Lung (tissue), 12 donors: Measurements from ENCODE around the gene WDR20. TPM values are rescaled to one million over a fixed set of nuclear protein-coding genes. Genes with fewer than 3 reads are reported as not detected.

ENCODE experiments used
- ATAC-seq: fragments of 200-7000 bp; cut with Tn5 transposase; one replicate; pipeline ENCODE4 v1.9.1; 2020; ENCODE audit warnings: moderate number of reproducible peaks; ENCODE audit not compliant: insufficient read depth, low FRiP score
- DNase-seq, 3 donors: peaks; one replicate each; pipeline ENCODE4 v3.0.0-alpha.2; 2013 to 2017
- H3K27ac ChIP-seq, 2 donors: one replicate each; pipeline ENCODE4 v1.5.1; 2013; ENCODE audit warnings: mild to moderate bottlenecking in 2 of 2, moderate library complexity in 2 of 2, control low read depth in 1 of 2, inconsistent platforms in 1 of 2, low read depth in 1 of 2, low read length in 1 of 2
- H3K27me3 ChIP-seq, 3 donors: one replicate each; pipeline ENCODE4 v1.5.1; 2013; ENCODE audit warnings: low read length in 2 of 3; ENCODE audit not compliant: control insufficient read depth in 3 of 3, insufficient read depth in 3 of 3
- H3K36me3 ChIP-seq, 4 donors: one replicate each; pipeline ENCODE4 v1.5.1; 2013; ENCODE audit warnings: low read length in 4 of 4, mild to moderate bottlenecking in 1 of 4, moderate library complexity in 1 of 4; ENCODE audit not compliant: control insufficient read depth in 4 of 4, insufficient read depth in 4 of 4
- H3K4me1 ChIP-seq, 5 donors: one replicate each; pipeline ENCODE4 v1.5.1; 2013; ENCODE audit warnings: low read length in 5 of 5, mild to moderate bottlenecking in 2 of 5, moderate library complexity in 1 of 5; ENCODE audit not compliant: control insufficient read depth in 5 of 5, insufficient read depth in 5 of 5
- H3K4me3 ChIP-seq: one replicate; pipeline ENCODE4 v1.5.1; 2013; ENCODE audit warnings: mild to moderate bottlenecking, control low read depth, moderate library complexity
- H3K9ac ChIP-seq, 2 donors: one replicate each; pipeline ENCODE4 v1.5.1; 2013; ENCODE audit warnings: low read length in 2 of 2, control low read depth in 1 of 2; ENCODE audit not compliant: insufficient read depth in 1 of 2
- H3K9me3 ChIP-seq, 4 donors: one replicate each; pipeline ENCODE4 v1.5.1; 2013; ENCODE audit warnings: low read length in 3 of 4, mild to moderate bottlenecking in 1 of 4, moderate library complexity in 1 of 4; ENCODE audit not compliant: control insufficient read depth in 4 of 4, insufficient read depth in 3 of 4
- CTCF ChIP-seq: IDR thresholded peaks from 2 replicates; pipeline ENCODE4 v1.5.1; 2012; ENCODE audit warnings: mild to moderate bottlenecking; ENCODE audit errors: control extremely low read depth, extremely low read depth
- WGBS, 2 donors: extraction: QIAGEN DNeasy Blood & Tissue Kit; methylation state at CpG; one replicate each; pipeline ENCODE4 v1.1.7; 2013; 5-methylcytosine and 5-hydroxymethylcytosine counted together
- polyA plus RNA-seq, 2 donors: library from polyadenylated mRNA; stranded (reverse); fragments of 200-250 nt; gene quantifications; one replicate each; pipeline ENCODE4 v1.2.1, GENCODE V29; 2013
- total RNA-seq, 2 donors: library from RNA; depleted of rRNA in 1 of 2; stranded (reverse); fragments of >200 nt in 1 of 2; gene quantifications; one replicate each; pipeline ENCODE4 v1.2.1, GENCODE V29; 2014 to 2021
- donor health status: control.
- donor health status: control.
- donor health status: Bipolar disorder and iron deficiency.
- donor health status: healthy.
- donor health status: DM: yes; HTN: yes; CAD: no.

The WDR20 gene
- total and polyA plus RNA-seq, 4 donors: 10.3 to 30.7 (median 19.7) TPM

DNA sequence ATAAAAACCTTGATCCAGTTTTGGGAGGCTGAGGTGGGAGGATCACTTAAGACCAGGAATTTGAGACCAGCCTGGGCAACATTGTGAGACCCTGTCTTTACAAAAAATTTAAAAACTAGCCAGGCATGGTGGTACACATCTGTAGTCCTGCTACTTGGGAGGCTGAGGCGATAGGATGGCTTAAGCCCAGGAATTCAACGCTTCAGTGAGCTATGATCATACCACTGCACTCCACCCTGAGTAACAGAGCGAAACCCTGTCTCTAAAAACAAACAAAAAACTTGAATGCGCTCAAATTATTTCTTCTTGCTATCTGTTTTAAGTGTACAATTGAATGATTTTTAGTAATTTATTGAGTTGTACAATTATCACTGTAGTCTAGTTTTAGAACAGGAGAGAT lies 20.1 kb downstream of the WDR20 start:
- DNase-seq (no peak), ATAC-seq (no peak)
- no peak overlapping the region for H3K9ac ChIP-seq
- no peak overlapping the region for H3K27ac ChIP-seq
- H3K9me3 ChIP-seq: no peaks in the 10 kb centered on the region
- H3K36me3 ChIP-seq: peaks cover 0 to 3% (median 0%) of the 10 kb centered on the region in 4 donors
- no peak for TF ChIP-seq CTCF
- H3K4me3 ChIP-seq: no peak overlapping the region
- no peaks in the 10 kb centered on the region for H3K27me3 ChIP-seq
- 84 to 99% methylated on average over 4 of the region's 4 CpGs for WGBS, 2 donors
- peaks cover 0 to 12% (median 0%) of the 10 kb centered on the region in 5 donors for H3K4me1 ChIP-seq

GRCh38 chr14:102162487-102162886 lies 22.8 kb downstream of the WDR20 start:
- no peak overlapping the region for H3K9ac ChIP-seq
- ATAC-seq: no peak
- no peaks in the 10 kb centered on the region for H3K9me3 ChIP-seq
- 97 to 98% methylated on average over 4 of the region's 4 CpGs for WGBS, 2 donors
- H3K27me3 ChIP-seq: no peaks in the 10 kb centered on the region
- no peak overlapping the region for H3K27ac ChIP-seq
- DNase-seq: no peak
- TF ChIP-seq CTCF: no peak
- H3K4me1 ChIP-seq: peaks cover 0 to 12% (median 0%) of the 10 kb centered on the region in 5 donors
- no peak overlapping the region for H3K4me3 ChIP-seq
- peaks cover 0 to 3% (median 0%) of the 10 kb centered on the region in 4 donors for H3K36me3 ChIP-seq

DNA sequence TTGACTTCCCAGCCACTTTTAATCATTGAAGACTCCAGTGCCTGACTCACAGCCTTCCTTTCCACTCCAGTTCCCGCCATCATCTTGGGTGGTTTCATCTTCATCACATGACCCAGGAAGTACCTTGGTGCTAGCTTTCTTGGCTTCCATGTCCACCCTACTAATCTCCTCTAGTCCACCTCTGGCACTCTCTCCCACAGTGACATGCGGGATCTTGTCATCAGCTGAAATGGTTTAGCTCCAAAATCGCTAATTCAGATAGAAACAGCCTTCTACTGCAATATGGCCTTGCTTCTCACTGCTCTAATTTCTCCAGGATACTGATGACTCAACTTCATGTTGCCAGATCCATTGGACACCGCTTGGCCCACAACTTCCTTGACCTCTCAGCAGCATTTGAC lies 24.5 kb downstream of the WDR20 start:
- H3K9ac ChIP-seq: no peak overlapping the region
- no peak for DNase-seq
- peaks cover 0 to 8% (median 0%) of the 10 kb centered on the region in 5 donors for H3K4me1 ChIP-seq
- ATAC-seq: peak; percentile 41
- no peak overlapping the region for H3K4me3 ChIP-seq
- 85 to 95% methylated on average over 4 of the region's 4 CpGs for WGBS, 2 donors
- H3K27ac ChIP-seq: no peak overlapping the region
- peaks cover 0 to 4% (median 0%) of the 10 kb centered on the region in 4 donors for H3K36me3 ChIP-seq
- no peaks in the 10 kb centered on the region for H3K27me3 ChIP-seq
- H3K9me3 ChIP-seq: no peaks in the 10 kb centered on the region
- no peak for TF ChIP-seq CTCF

GRCh38 chr14:102164965-102165364 lies 25.3 kb downstream of the WDR20 start:
- Histone ChIP-seq H3K4me3 (no peak overlapping the region), H3K36me3 (peaks cover 0 to 4% (median 0%) of the 10 kb centered on the region in 4 donors), H3K9me3 (no peaks in the 10 kb centered on the region), H3K4me1 (peaks cover 0 to 8% (median 0%) of the 10 kb centered on the region in 5 donors), H3K9ac (no peak overlapping the region), H3K27me3 (no peaks in the 10 kb centered on the region), H3K27ac (no peak overlapping the region)
- 88 to 92% methylated on average over 4 of the region's 4 CpGs for WGBS, 2 donors
- TF ChIP-seq CTCF: no peak
- no peak for ATAC-seq
- no peak for DNase-seq
